ENCODE results near the gene PPP1R3C.

The PPP1R3C gene

DNA sequence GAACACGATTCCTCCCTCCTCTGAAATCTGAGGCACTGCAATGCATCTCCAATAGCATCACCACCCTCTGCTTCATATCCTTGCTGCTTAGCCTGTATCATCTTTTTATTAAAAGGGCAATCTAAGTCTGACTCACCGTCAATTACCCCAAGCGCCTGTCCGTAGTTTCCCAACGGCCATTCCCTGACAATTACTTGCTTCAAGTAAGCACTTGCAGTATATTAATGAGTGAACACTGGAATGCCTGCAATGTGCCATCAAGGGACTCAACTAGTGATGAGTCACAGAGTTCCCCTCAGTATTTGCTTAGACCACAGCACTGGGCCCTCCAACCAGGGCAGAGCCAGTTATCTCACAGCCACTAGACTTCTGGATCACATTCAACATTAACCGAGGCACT is 19.5 kb upstream of the PPP1R3C start:
- no peak overlapping the region for H3K4me3 ChIP-seq (ENCODE audit: low read length)
- no peak overlapping the region for H3K9ac ChIP-seq (ENCODE audit: low read length)
- no peaks in the 10 kb centered on the region for H3K4me1 ChIP-seq (ENCODE audit: control insufficient read depth, insufficient read depth, low read length)
- H3K36me3 ChIP-seq (ENCODE audit: control insufficient read depth, insufficient read depth, low read length) = no peaks in the 10 kb centered on the region
- no peak overlapping the region for H3K27ac ChIP-seq (ENCODE audit: low read depth, low read length)
- H3K27me3 ChIP-seq (ENCODE audit: control insufficient read depth, insufficient read depth, low read length) = no peaks in the 10 kb centered on the region

DNA sequence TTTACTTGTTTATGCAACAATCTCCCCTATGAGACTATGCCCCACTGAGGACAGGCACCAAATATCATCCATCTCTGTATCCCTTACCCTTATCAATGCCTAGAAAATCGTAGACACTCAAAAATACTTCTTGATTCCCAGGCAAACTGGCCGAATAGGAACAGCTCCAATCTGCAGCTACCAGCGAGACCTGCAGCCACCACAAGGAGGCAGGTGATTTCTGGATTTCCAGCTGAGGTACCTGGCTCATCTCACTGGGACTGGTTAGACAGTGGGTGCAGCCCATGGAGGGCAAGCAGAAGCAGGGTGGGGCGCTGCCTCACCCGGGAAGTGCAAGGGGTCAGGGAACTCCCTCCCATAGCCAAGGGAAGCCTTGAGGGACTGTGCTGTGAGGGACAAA is 10.8 kb upstream of the PPP1R3C start:
- no peak overlapping the region for H3K27ac ChIP-seq (ENCODE audit: low read depth, low read length)
- no peak overlapping the region for H3K9ac ChIP-seq (ENCODE audit: low read length)
- no peaks in the 10 kb centered on the region for H3K27me3 ChIP-seq (ENCODE audit: control insufficient read depth, insufficient read depth, low read length)
- no peak overlapping the region for H3K4me3 ChIP-seq (ENCODE audit: low read length)
- no peaks in the 10 kb centered on the region for H3K36me3 ChIP-seq (ENCODE audit: control insufficient read depth, insufficient read depth, low read length)
- no peaks in the 10 kb centered on the region for H3K4me1 ChIP-seq (ENCODE audit: control insufficient read depth, insufficient read depth, low read length)

DNA sequence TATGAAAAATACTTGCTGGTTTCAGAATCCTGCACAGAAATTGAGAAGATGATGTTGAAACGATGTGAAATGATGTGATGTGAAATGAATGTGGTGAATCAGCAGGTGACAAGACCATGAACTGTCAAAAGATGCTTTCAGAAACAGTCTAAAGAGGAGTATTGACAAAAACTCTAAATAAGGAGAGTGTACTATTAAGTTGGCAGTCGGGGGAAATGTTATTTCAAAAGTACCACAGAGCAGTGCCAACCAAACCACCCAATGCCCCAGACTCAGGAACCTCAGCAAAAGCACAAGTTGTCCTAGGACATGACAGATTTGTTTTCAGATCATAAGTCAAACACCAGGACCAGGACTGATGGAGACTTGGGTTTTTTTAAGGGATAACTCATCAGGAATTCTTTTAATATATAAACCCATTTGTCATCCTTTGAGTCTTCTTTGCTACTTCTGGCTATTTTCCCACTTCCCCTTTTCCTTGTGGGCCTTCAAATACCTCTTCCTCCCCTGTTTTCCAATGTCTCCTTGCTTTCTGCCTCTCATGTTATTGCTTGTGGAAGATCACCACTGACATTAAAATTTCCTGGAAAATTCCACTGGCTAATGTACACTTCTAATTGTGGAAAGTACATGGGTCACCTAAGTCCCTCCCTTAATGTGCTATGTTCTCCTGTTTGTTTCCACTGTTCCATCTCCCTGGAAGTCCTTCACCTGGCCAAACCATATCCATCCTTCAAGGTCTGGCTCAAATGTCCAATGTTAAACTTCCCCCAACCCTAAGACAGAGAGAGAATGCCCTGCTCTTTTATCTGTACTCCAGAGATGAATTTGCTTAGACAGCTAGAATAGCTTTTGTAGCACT is 10.2 kb upstream of the PPP1R3C start:
- Histone ChIP-seq H3K27me3 (ENCODE audit: control insufficient read depth, insufficient read depth, low read length) (no peaks in the 10 kb centered on the region), H3K36me3 (ENCODE audit: control insufficient read depth, insufficient read depth, low read length) (no peaks in the 10 kb centered on the region), H3K4me3 (ENCODE audit: low read length) (no peak overlapping the region), H3K9ac (ENCODE audit: low read length) (no peak overlapping the region), H3K27ac (ENCODE audit: low read depth, low read length) (no peak overlapping the region), H3K4me1 (ENCODE audit: control insufficient read depth, insufficient read depth, low read length) (no peaks in the 10 kb centered on the region)

GRCh38 chr10:91636892-91637291 is 4.0 kb upstream of the PPP1R3C start:
- peaks cover 3% of the 10 kb centered on the region for H3K4me1 ChIP-seq (ENCODE audit: control insufficient read depth, insufficient read depth, low read length)
- no peaks in the 10 kb centered on the region for H3K27me3 ChIP-seq (ENCODE audit: control insufficient read depth, insufficient read depth, low read length)
- H3K36me3 ChIP-seq (ENCODE audit: control insufficient read depth, insufficient read depth, low read length) = no peaks in the 10 kb centered on the region
- no peak overlapping the region for H3K27ac ChIP-seq (ENCODE audit: low read depth, low read length)
- H3K4me3 ChIP-seq (ENCODE audit: low read length) = no peak overlapping the region
- H3K9ac ChIP-seq (ENCODE audit: low read length) = no peak overlapping the region

DNA sequence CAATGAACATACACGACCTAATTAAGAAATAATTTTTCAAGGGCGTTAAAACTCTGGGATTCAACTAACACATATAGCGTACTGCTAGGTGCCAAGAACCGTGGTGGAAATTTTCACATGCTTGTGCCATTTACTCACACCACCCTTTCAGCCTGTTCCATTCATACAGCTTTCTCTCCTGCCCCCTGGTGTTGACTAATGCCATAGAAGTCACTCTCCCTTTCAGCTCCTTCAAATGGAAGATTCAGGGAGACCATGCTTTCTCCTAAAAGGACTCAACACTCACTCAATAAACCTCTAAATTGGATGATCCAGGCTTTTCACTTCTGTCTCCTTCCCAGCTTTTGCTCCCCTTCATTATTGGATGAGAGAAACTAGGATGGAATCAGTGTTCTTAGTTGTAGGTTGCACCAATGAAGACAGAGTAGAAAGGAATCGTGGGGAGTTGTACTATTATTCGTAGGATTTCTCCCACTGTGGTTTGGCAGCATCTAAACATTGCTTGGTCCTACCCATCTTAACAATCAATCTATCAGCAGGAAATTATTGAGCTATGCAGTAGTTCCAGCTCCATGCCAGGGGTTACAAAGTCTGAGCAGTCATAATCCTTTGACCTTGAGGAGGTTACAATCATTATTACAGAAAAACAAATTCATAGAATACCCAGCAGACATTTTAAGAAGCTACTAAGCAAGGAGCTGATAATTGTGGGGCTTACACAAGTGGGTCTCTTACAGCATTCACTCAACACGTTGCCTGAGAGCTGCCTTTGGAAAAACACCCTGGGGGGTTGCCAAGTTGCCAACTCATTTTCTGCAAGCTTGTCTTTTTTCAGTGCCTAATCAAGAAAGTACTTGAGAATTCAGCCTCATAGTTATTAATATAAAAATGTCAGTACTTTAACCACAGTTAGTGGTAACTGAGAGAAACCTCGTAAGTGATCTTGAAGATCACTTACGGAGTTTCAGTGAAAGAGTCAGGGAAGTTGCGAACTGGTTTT is 2.8 kb upstream of the PPP1R3C start:
- H3K27me3 ChIP-seq (ENCODE audit: control insufficient read depth, insufficient read depth, low read length) = no peaks in the 10 kb centered on the region
- H3K4me3 ChIP-seq (ENCODE audit: low read length) = no peak overlapping the region
- H3K36me3 ChIP-seq (ENCODE audit: control insufficient read depth, insufficient read depth, low read length) = no peaks in the 10 kb centered on the region
- H3K4me1 ChIP-seq (ENCODE audit: control insufficient read depth, insufficient read depth, low read length) = peaks cover 4% of the 10 kb centered on the region
- H3K9ac ChIP-seq (ENCODE audit: low read length) = no peak overlapping the region
- no peak overlapping the region for H3K27ac ChIP-seq (ENCODE audit: low read depth, low read length)

- no peak overlapping the region for H3K4me3 ChIP-seq (ENCODE audit: low read length)
- H3K27ac ChIP-seq (ENCODE audit: low read depth, low read length) = no peak overlapping the region
Measured at GRCh38 chr10:91634898-91635297, 2.0 kb upstream of the PPP1R3C start.

DNA sequence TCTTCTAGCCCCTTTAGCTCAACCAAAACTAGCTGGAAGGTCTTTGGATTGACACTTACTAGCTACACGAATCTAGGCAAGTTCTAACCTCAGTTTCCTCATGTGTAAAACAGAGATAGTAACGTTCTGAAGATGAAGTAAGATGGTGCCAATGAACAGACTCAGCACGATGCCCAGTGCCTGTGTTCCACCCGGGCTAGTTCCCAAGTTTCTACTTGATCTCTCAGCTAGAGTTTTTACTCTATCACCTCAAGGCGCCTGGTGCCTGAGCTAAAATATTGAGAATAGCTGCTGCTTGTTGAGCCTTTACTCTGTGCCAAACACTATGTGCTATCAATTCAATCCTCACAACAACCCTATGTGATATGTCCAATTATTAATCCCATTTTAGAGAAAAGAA is 1.4 kb upstream of the PPP1R3C start:
- Histone ChIP-seq H3K4me3 (ENCODE audit: low read length) (no peak overlapping the region), H3K9ac (ENCODE audit: low read length) (no peak overlapping the region), H3K4me1 (ENCODE audit: control insufficient read depth, insufficient read depth, low read length) (peaks cover 13% of the 10 kb centered on the region), H3K27me3 (ENCODE audit: control insufficient read depth, insufficient read depth, low read length) (no peaks in the 10 kb centered on the region), H3K36me3 (ENCODE audit: control insufficient read depth, insufficient read depth, low read length) (no peaks in the 10 kb centered on the region), H3K27ac (ENCODE audit: low read depth, low read length) (no peak overlapping the region)

More at GRCh38 chr10:91634898-91635297, 2.0 kb upstream of the PPP1R3C start:
- H3K36me3 ChIP-seq (ENCODE audit: control insufficient read depth, insufficient read depth, low read length) = no peaks in the 10 kb centered on the region
- no peaks in the 10 kb centered on the region for H3K27me3 ChIP-seq (ENCODE audit: control insufficient read depth, insufficient read depth, low read length)
- H3K9ac ChIP-seq (ENCODE audit: low read length) = no peak overlapping the region
- peaks cover 11% of the 10 kb centered on the region for H3K4me1 ChIP-seq (ENCODE audit: control insufficient read depth, insufficient read depth, low read length)

- H3K27me3 ChIP-seq (ENCODE audit: control insufficient read depth, insufficient read depth, low read length) = no peaks in the 10 kb centered on the region
- peaks cover 2% of the 10 kb centered on the region for H3K36me3 ChIP-seq (ENCODE audit: control insufficient read depth, insufficient read depth, low read length)
- no peak overlapping the region for H3K9ac ChIP-seq (ENCODE audit: low read length)
- peak overlapping the region; percentile 29 for H3K4me3 ChIP-seq (ENCODE audit: low read length)
- peaks cover 20% of the 10 kb centered on the region for H3K4me1 ChIP-seq (ENCODE audit: control insufficient read depth, insufficient read depth, low read length)
- no peak overlapping the region for H3K27ac ChIP-seq (ENCODE audit: low read depth, low read length)
Measured at GRCh38 chr10:91630625-91631024, 2.2 kb downstream of the PPP1R3C start.

GRCh38 chr10:91629715-91630549 is 2.9 kb downstream of the PPP1R3C start:
- peaks cover 2% of the 10 kb centered on the region for H3K36me3 ChIP-seq (ENCODE audit: control insufficient read depth, insufficient read depth, low read length)
- no peak overlapping the region for H3K27ac ChIP-seq (ENCODE audit: low read depth, low read length)
- H3K4me1 ChIP-seq (ENCODE audit: control insufficient read depth, insufficient read depth, low read length) = peaks cover 20% of the 10 kb centered on the region
- H3K9ac ChIP-seq (ENCODE audit: low read length) = no peak overlapping the region
- peak overlapping the region; percentile 52 for H3K4me3 ChIP-seq (ENCODE audit: low read length)
- no peaks in the 10 kb centered on the region for H3K27me3 ChIP-seq (ENCODE audit: control insufficient read depth, insufficient read depth, low read length)

DNA sequence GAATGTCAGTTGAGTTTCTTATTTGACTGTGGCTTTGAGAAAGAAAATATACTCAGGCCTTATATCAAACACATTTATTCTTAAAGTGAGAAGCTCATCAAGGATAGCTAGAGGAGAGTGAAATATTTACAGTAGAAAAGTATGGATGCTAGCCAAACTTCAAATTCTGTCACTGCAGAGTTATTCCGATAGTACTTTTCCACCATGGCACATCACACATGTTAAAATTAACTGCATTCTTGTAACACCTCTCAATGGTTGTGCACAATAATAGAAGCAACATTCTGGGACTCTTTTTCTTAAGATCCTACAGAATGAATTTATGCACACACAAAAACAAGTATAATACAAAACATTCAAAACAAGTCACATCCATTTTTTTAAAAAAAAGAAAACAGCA is 4.5 kb downstream of the PPP1R3C start:
- Histone ChIP-seq H3K36me3 (ENCODE audit: control insufficient read depth, insufficient read depth, low read length) (peaks cover 2% of the 10 kb centered on the region), H3K27ac (ENCODE audit: low read depth, low read length) (no peak overlapping the region), H3K4me1 (ENCODE audit: control insufficient read depth, insufficient read depth, low read length) (peaks cover 17% of the 10 kb centered on the region), H3K9ac (ENCODE audit: low read length) (no peak overlapping the region), H3K4me3 (ENCODE audit: low read length) (no peak overlapping the region), H3K27me3 (ENCODE audit: control insufficient read depth, insufficient read depth, low read length) (no peaks in the 10 kb centered on the region)

GRCh38 chr10:91627344-91628102 is 5.3 kb downstream of the PPP1R3C start:
- Histone ChIP-seq H3K9ac (ENCODE audit: low read length) (no peak overlapping the region), H3K36me3 (ENCODE audit: control insufficient read depth, insufficient read depth, low read length) (peaks cover 2% of the 10 kb centered on the region), H3K4me3 (ENCODE audit: low read length) (peak overlapping the region; percentile 6), H3K27me3 (ENCODE audit: control insufficient read depth, insufficient read depth, low read length) (no peaks in the 10 kb centered on the region), H3K4me1 (ENCODE audit: control insufficient read depth, insufficient read depth, low read length) (peaks cover 17% of the 10 kb centered on the region), H3K27ac (ENCODE audit: low read depth, low read length) (no peak overlapping the region)

Data from rectal smooth muscle tissue (tissue), 1 donor.